ENCODE results near the gene LBH. TPM values are rescaled to one million over a fixed set of nuclear protein-coding genes. Genes with fewer than 3 reads are reported as not detected.

The LBH gene
- total RNA-seq, 1 donor from 2014 or later = 83.7 TPM

- no peak for TF ChIP-seq CTCF (IDR thresholded peaks at IDR 0.05; ENCODE audit: insufficient read depth, low read length, poor library complexity, severe bottlenecking)
- no peak for DNase-seq (ENCODE audit: low read depth)
- H3K36me3 ChIP-seq (ENCODE audit: control insufficient read depth, insufficient read depth, low read length) = peaks cover 5% of the 10 kb centered on the region
Measured at GRCh38 chr2:30237966-30238800, 6.8 kb downstream of the LBH start.

GRCh38 chr2:30239308-30239985 is 8.1 kb downstream of the LBH start:
- no peaks in the 10 kb centered on the region for H3K27me3 ChIP-seq (ENCODE audit: control insufficient read depth, insufficient read depth, low read length)
- H3K4me3 ChIP-seq (ENCODE audit: low read depth, low read length) = no peak overlapping the region
- peak; percentile 87 for TF ChIP-seq CTCF (IDR thresholded peaks at IDR 0.05; ENCODE audit: insufficient read depth, low read length, poor library complexity, severe bottlenecking)
- DNase-seq (ENCODE audit: low read depth) = no peak
- H3K36me3 ChIP-seq (ENCODE audit: control insufficient read depth, insufficient read depth, low read length) = peaks cover 5% of the 10 kb centered on the region

More at GRCh38 chr2:30237966-30238800, 6.8 kb downstream of the LBH start:
- Histone ChIP-seq H3K27me3 (ENCODE audit: control insufficient read depth, insufficient read depth, low read length) (no peaks in the 10 kb centered on the region), H3K4me3 (ENCODE audit: low read depth, low read length) (no peak overlapping the region)

DNA sequence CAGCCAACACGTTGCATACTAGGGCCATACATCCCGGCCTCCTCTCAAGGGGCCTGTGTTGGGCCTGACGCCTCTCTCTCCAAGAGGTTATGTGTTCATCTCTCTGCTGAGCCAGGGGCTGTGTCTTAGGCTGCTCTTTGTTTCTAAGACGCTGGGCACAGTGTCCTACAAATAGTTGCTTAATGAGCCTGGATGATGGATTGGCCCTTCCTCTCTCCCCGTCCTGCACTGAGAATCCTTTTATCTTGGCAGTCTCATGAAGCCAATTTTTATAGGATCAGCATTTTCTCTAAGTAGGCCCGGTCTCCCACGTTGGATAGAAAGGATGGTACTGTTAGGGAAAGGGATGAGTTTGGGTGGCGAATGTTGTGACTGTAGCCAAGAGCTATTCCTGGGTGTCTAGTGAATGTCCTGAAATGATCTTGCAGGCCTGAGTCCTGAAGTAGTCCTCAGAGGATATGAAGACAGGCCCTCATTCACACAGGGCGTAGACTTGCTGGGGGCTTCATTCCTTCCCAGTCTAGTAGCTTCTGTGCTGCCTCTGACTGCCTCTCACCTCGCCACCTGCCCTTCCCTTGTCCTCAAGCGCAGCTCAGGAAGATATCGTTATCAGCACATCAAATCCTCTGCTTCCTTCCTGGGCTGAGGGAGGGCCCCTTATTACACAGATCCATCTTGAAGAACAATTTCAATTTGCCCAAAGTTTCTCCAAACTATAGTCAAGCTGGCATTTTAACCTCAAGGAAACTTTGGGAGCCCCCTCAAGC is 8.8 kb downstream of the LBH start:
- peaks cover 3% of the 10 kb centered on the region for H3K36me3 ChIP-seq (ENCODE audit: control insufficient read depth, insufficient read depth, low read length)
- DNase-seq (ENCODE audit: low read depth) = no peak
- TF ChIP-seq CTCF (IDR thresholded peaks at IDR 0.05; ENCODE audit: insufficient read depth, low read length, poor library complexity, severe bottlenecking) = no peak
- H3K27me3 ChIP-seq (ENCODE audit: control insufficient read depth, insufficient read depth, low read length) = no peaks in the 10 kb centered on the region
- no peak overlapping the region for H3K4me3 ChIP-seq (ENCODE audit: low read depth, low read length)

DNA sequence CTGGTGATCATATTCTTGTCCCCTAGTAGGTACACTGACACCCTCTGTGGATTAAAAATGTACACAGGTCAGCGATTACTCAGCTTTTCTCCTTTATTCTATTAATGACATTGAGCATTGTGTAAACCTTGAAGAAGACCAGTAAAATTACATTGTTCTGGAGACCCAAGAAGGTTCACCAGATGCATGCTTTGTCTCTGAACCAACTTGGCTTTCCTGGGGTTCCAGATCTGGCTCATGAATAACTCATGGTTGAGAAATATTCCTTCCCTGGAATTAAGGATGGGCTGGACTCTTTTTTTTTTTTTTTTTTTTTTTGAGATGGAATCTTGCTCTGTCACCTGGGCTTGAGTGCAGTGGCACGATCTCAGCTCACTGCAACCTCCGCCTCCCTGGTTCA is 11.9 kb downstream of the LBH start:
- TF ChIP-seq CTCF (IDR thresholded peaks at IDR 0.05; ENCODE audit: insufficient read depth, low read length, poor library complexity, severe bottlenecking) = no peak
- no peak overlapping the region for H3K4me3 ChIP-seq (ENCODE audit: low read depth, low read length)
- no peak for DNase-seq (ENCODE audit: low read depth)
- no peaks in the 10 kb centered on the region for H3K27me3 ChIP-seq (ENCODE audit: control insufficient read depth, insufficient read depth, low read length)
- H3K36me3 ChIP-seq (ENCODE audit: control insufficient read depth, insufficient read depth, low read length) = no peaks in the 10 kb centered on the region

- no peaks in the 10 kb centered on the region for H3K27me3 ChIP-seq (ENCODE audit: control insufficient read depth, insufficient read depth, low read length)
- H3K36me3 ChIP-seq (ENCODE audit: control insufficient read depth, insufficient read depth, low read length) = no peaks in the 10 kb centered on the region
- no peak for DNase-seq (ENCODE audit: low read depth)
- H3K4me3 ChIP-seq (ENCODE audit: low read depth, low read length) = no peak overlapping the region
- no peak for TF ChIP-seq CTCF (IDR thresholded peaks at IDR 0.05; ENCODE audit: insufficient read depth, low read length, poor library complexity, severe bottlenecking)
Measured at GRCh38 chr2:30245364-30245763, 14.0 kb downstream of the LBH start.
